GM18505 (cell line): ENCODE measurements around the gene NUTM2D.
"Not testable (repeated sequence)": the region's sequence is repeated elsewhere in the genome, so short reads cannot be mapped to it uniquely, and the experiment has no call there.

Source experiments
- ATAC-seq: cut with Tn5 transposase; IDR thresholded peaks from one replicate; pipeline ENCODE4 v1.9.1; 2021; ENCODE audit not compliant: unreplicated experiment
- POLR2A ChIP-seq: IDR thresholded peaks from 4 replicates; pipeline ENCODE4 v1.6.1; 2011; ENCODE audit warnings: borderline replicate concordance; ENCODE audit not compliant: insufficient read depth, insufficient read length; ENCODE audit errors: extremely low read depth

The NUTM2D gene

GRCh38 chr10:87357444-87357843, at the start of gene NUTM2D:
TSS of gene NUTM2D (plus strand) at chr10:87357744. CDS start at chr10:87358266, 522 bp downstream.
- ATAC-seq = not testable (repeated sequence)

GRCh38 chr10:87308702-87309101, 48.8 kb upstream of the NUTM2D start:
- ATAC-seq = not testable (repeated sequence)

- not testable (repeated sequence) for ATAC-seq
Observed at GRCh38 chr10:87309657-87310056, 47.9 kb upstream of the NUTM2D start.

GRCh38 chr10:87311521-87311920, 46.0 kb upstream of the NUTM2D start:
- ATAC-seq = not testable (repeated sequence)

- not testable (repeated sequence) for ATAC-seq
Observed at GRCh38 chr10:87313649-87314359, 43.7 kb upstream of the NUTM2D start.

- not testable (repeated sequence) for ATAC-seq
Observed at GRCh38 chr10:87314360-87314973, 43.1 kb upstream of the NUTM2D start.

- not testable (repeated sequence) for ATAC-seq
Observed at GRCh38 chr10:87321505-87321904, 36.0 kb upstream of the NUTM2D start.

- ATAC-seq = not testable (repeated sequence)
Observed at GRCh38 chr10:87324559-87324958, 33.0 kb upstream of the NUTM2D start.

GRCh38 chr10:87327958-87328357, 29.6 kb upstream of the NUTM2D start:
- not testable (repeated sequence) for ATAC-seq

- ATAC-seq = not testable (repeated sequence)
Observed at GRCh38 chr10:87329131-87329530, 28.4 kb upstream of the NUTM2D start.

GRCh38 chr10:87332687-87333086, 24.9 kb upstream of the NUTM2D start:
- ATAC-seq = not testable (repeated sequence)

GRCh38 chr10:87340411-87340810, 17.1 kb upstream of the NUTM2D start:
- not testable (repeated sequence) for ATAC-seq

- ATAC-seq = peak; percentile 10
Observed at GRCh38 chr10:87341546-87342142, 15.9 kb upstream of the NUTM2D start.

GRCh38 chr10:87342249-87342710, 15.3 kb upstream of the NUTM2D start:
- peak; percentile 83 for ATAC-seq

- peak; percentile 23 for TF ChIP-seq POLR2A
- peak; percentile 78 for ATAC-seq
Observed at GRCh38 chr10:87342711-87343258, 14.8 kb upstream of the NUTM2D start.

GRCh38 chr10:87345743-87346142, 11.8 kb upstream of the NUTM2D start:
- ATAC-seq = not testable (repeated sequence)

GRCh38 chr10:87350161-87350560, 7.4 kb upstream of the NUTM2D start:
- not testable (repeated sequence) for ATAC-seq

- ATAC-seq = not testable (repeated sequence)
Observed at GRCh38 chr10:87352825-87353224, 4.7 kb upstream of the NUTM2D start.

- ATAC-seq = not testable (repeated sequence)
Observed at GRCh38 chr10:87355110-87355509, 2.4 kb upstream of the NUTM2D start.

GRCh38 chr10:87358159-87358558, 615 bp downstream of the NUTM2D start:
- ATAC-seq = not testable (repeated sequence)
